GM23338 (cell line): Measurements from ENCODE around the gene FAXDC2. TPM values are rescaled to one million over a fixed set of nuclear protein-coding genes. Genes with fewer than 3 reads are reported as not detected.

ENCODE experiments used
- ATAC-seq: fragments of 200-7000 bp; cut with Tn5 transposase; 3 replicates; pipeline ENCODE4 v1.9.1; 2020
- DNase-seq: peaks from one replicate; pipeline ENCODE4 v3.0.0-alpha.2; 2015; ENCODE audit warnings: low spot score
- H2AFZ ChIP-seq: fragments of 200-600 bp; sonication (generic); 2 replicates; pipeline ENCODE4 v1.8.0; 2016; ENCODE audit warnings: antibody characterized with exemption, mild to moderate bottlenecking, moderate library complexity
- H3F3A ChIP-seq: fragments of 200-600 bp; sonication (generic); replicated peaks from 2 replicates; pipeline ENCODE4 v1.8.0; 2017; ENCODE audit warnings: antibody characterized with exemption, mixed run types, low read depth
- H3K27ac ChIP-seq: fragments of 200-600 bp; sonication (generic); 2 replicates; pipeline ENCODE4 v1.6.1; 2016; ENCODE audit warnings: low read depth
- H3K27me3 ChIP-seq: fragments of 200-600 bp; sonication (generic); 2 replicates; pipeline ENCODE4 v1.8.0; 2016; ENCODE audit warnings: mild to moderate bottlenecking, mixed run types, moderate library complexity; ENCODE audit not compliant: insufficient read depth
- H3K36me3 ChIP-seq: fragments of 200-600 bp; sonication (generic); 2 replicates; pipeline ENCODE4 v1.8.0; 2016; ENCODE audit warnings: mild to moderate bottlenecking; ENCODE audit not compliant: insufficient read depth
- H3K4me1 ChIP-seq: fragments of 200-600 bp; sonication (generic); 2 replicates; pipeline ENCODE4 v1.8.0; 2016; ENCODE audit warnings: mild to moderate bottlenecking, moderate library complexity; ENCODE audit not compliant: insufficient read depth
- H3K4me2 ChIP-seq: fragments of 200-600 bp; sonication (generic); 2 replicates; pipeline ENCODE4 v1.7.1; 2017; ENCODE audit warnings: mixed run types
- H3K4me3 ChIP-seq: fragments of 200-600 bp; sonication (generic); 2 replicates; pipeline ENCODE4 v1.6.1; 2016; ENCODE audit warnings: mixed run types
- H3K79me2 ChIP-seq: fragments of 200-600 bp; sonication (generic); replicated peaks from 2 replicates; pipeline ENCODE4 v1.8.0; 2017; ENCODE audit warnings: mild to moderate bottlenecking; ENCODE audit not compliant: insufficient read depth
- H3K9me2 ChIP-seq: fragments of 200-600 bp; sonication (generic); 2 replicates; pipeline ENCODE4 v1.8.0; 2017; ENCODE audit not compliant: insufficient read depth
- H4K20me1 ChIP-seq: fragments of 200-600 bp; sonication (generic); replicated peaks from 2 replicates; pipeline ENCODE4 v1.8.0; 2017; ENCODE audit warnings: mild to moderate bottlenecking; ENCODE audit not compliant: insufficient read depth
- H3K27ac Mint-ChIP-seq: 2 replicates; pipeline ENCODE4 v1.8.0; 2020; ENCODE audit warnings: inconsistent platforms, mild to moderate bottlenecking, moderate library complexity, mixed read lengths
- H3K27me3 Mint-ChIP-seq: 3 replicates; pipeline ENCODE4 v1.8.0; 2022; ENCODE audit warnings: low read depth, mild to moderate bottlenecking, moderate library complexity, mixed read lengths, inconsistent platforms; ENCODE audit not compliant: insufficient read depth, poor library complexity
- H3K36me3 Mint-ChIP-seq: 3 replicates; pipeline ENCODE4 v1.8.0; 2021; ENCODE audit warnings: low read depth, mild to moderate bottlenecking, inconsistent platforms, moderate library complexity, mixed read lengths
- H3K4me1 Mint-ChIP-seq: 3 replicates; pipeline ENCODE4 v1.8.0; 2020; ENCODE audit warnings: mild to moderate bottlenecking, inconsistent platforms, mixed read lengths
- H3K4me3 Mint-ChIP-seq: 3 replicates; pipeline ENCODE4 v1.8.0; 2021; ENCODE audit warnings: moderate library complexity, mild to moderate bottlenecking, inconsistent platforms, mixed read lengths
- H3K9me3 Mint-ChIP-seq: 3 replicates; pipeline ENCODE4 v1.8.0; 2020; ENCODE audit warnings: moderate library complexity, mild to moderate bottlenecking, inconsistent platforms, mixed read lengths
- CREB1 ChIP-seq: fragments of 250-450 bp; sonication (Bioruptor Pico); IDR thresholded peaks from 2 replicates; pipeline ENCODE4 v1.5.0; 2020; ENCODE audit warnings: low read depth, mild to moderate bottlenecking, moderate library complexity
- EZH2phosphoT487 ChIP-seq: fragments of 200-600 bp; sonication (generic); IDR thresholded peaks from one replicate; pipeline ENCODE4 v1.8.1; 2018; ENCODE audit warnings: antibody characterized with exemption; ENCODE audit not compliant: unreplicated experiment
- JUNB ChIP-seq: IDR thresholded peaks from one replicate; pipeline ENCODE4 v1.6.1; 2016; ENCODE audit warnings: antibody characterized with exemption; ENCODE audit not compliant: unreplicated experiment
- POLR2AphosphoS5 ChIP-seq: IDR thresholded peaks from 2 replicates; pipeline ENCODE4 v1.6.1; 2016; ENCODE audit warnings: antibody characterized with exemption, low read depth
- STAT1 ChIP-seq: IDR thresholded peaks from one replicate; pipeline ENCODE4 v1.6.1; 2016; ENCODE audit warnings: antibody characterized with exemption; ENCODE audit not compliant: unreplicated experiment
- ZNF114 ChIP-seq: fragments of 250-450 bp; sonication (Bioruptor Pico); IDR thresholded peaks from 2 replicates; pipeline ENCODE4 v1.5.0; 2020; ENCODE audit warnings: mild to moderate bottlenecking, moderate library complexity
- ZNF331 ChIP-seq: fragments of 250-450 bp; sonication (Bioruptor Pico); IDR thresholded peaks from 2 replicates; pipeline ENCODE4 v1.5.0; 2020; ENCODE audit warnings: low read depth, mild to moderate bottlenecking, moderate library complexity
- ZNF462 ChIP-seq: fragments of 250-450 bp; sonication (Bioruptor Pico); IDR thresholded peaks from 2 replicates; pipeline ENCODE4 v1.5.0; 2020; ENCODE audit warnings: mild to moderate bottlenecking, moderate library complexity
- polyA plus RNA-seq: library from polyadenylated mRNA; unstranded; fragments of >200 nt; fragmentation: Nextera tagmentation; extraction: Ambion mirVana; gene quantifications from 2 replicates; pipeline ENCODE4 v1.2.1, GENCODE V29; 2016
- total RNA-seq: library from RNA; depleted of rRNA; stranded (reverse); fragments of >200 nt; shearing (Covaris generic); gene quantifications from 2 replicates; pipeline ENCODE4 v1.2.3, GENCODE V29; 2014
- TF ChIP-seq, protein P1 (sequence below), 2 experiments: fragments of 200-600 bp in 1 of 2; sonication (generic) in 1 of 2; conservative IDR thresholded peaks; 2 replicates each; pipeline versions ENCODE4 v1.5.1 to v1.6.1; 2016 to 2017; ENCODE audit warnings: antibody characterized with exemption in 2 of 2, low read depth in 2 of 2, mild to moderate bottlenecking in 2 of 2, moderate library complexity in 1 of 2

FAXDC2 gene
- total and polyA plus RNA-seq, 2 experiments from 2014 or later: 4.0 to 4.6 TPM

DNA sequence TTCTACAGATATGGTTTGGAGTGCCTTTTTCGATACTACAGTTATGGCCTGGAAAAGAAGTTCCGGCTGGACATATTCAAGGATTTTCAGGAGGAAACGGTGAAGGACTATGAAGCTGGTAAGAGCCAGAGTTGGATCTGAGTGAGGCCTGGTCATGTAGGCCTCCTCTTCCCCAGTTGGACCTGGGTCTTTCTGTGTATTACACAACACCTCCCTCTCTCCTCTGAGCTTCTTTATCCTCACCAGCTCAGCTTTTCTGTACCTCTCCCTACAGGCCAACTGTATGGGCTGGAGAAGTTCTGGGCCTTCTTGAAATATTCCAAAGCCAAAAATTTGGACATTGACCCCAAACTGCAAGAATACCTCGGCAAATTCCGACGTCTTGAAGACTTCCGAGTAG is 39.2 kb downstream of the FAXDC2 start:
- Histone ChIP-seq H3K36me3 (peaks cover 84% of the 10 kb centered on the region), H3K4me3 (no peak overlapping the region), H2AFZ (no peak overlapping the region), H4K20me1 (peaks cover 29% of the 10 kb centered on the region), H3K9me2 (no peaks in the 10 kb centered on the region), H3F3A (peaks cover 47% of the 10 kb centered on the region), H3K79me2 (peaks cover 25% of the 10 kb centered on the region; the same call in 1 of the 2 replicates), H3K4me1 (no peaks in the 10 kb centered on the region), H3K4me2 (no peak overlapping the region), H3K27ac (peak overlapping the region; percentile 90), H3K27me3 (no peaks in the 10 kb centered on the region)
- no peak for TF ChIP-seq POLR2AphosphoS5
- TF ChIP-seq ZNF114 (CRISPR knock-in tag): no peak
- TF ChIP-seq, protein P1, sequence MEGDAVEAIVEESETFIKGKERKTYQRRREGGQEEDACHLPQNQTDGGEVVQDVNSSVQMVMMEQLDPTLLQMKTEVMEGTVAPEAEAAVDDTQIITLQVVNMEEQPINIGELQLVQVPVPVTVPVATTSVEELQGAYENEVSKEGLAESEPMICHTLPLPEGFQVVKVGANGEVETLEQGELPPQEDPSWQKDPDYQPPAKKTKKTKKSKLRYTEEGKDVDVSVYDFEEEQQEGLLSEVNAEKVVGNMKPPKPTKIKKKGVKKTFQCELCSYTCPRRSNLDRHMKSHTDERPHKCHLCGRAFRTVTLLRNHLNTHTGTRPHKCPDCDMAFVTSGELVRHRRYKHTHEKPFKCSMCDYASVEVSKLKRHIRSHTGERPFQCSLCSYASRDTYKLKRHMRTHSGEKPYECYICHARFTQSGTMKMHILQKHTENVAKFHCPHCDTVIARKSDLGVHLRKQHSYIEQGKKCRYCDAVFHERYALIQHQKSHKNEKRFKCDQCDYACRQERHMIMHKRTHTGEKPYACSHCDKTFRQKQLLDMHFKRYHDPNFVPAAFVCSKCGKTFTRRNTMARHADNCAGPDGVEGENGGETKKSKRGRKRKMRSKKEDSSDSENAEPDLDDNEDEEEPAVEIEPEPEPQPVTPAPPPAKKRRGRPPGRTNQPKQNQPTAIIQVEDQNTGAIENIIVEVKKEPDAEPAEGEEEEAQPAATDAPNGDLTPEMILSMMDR (conservative IDR thresholded peaks at IDR 0.05; ENCODE audit: low read depth in 2 of 2): no peak
- no peak for TF ChIP-seq EZH2phosphoT487
- no peak for TF ChIP-seq ZNF331 (CRISPR knock-in tag)
- no peak for TF ChIP-seq JUNB
- no peak for TF ChIP-seq STAT1
- no peak for TF ChIP-seq ZNF462 (CRISPR knock-in tag)
- no peak for TF ChIP-seq CREB1
- Mint-ChIP-seq H3K9me3 (no peaks in the 10 kb centered on the region), H3K36me3 (peaks cover 95% of the 10 kb centered on the region), H3K4me3 (no peak overlapping the region), H3K27ac (no peak overlapping the region), H3K4me1 (peaks cover 2% of the 10 kb centered on the region; the same call in 1 of the 3 replicates), H3K27me3 (peaks cover 12% of the 10 kb centered on the region)
- ATAC-seq (no peak), DNase-seq (no peak)
